Measurements from ENCODE around the gene COL11A2. TPM values are rescaled to one million over a fixed set of nuclear protein-coding genes. Genes with fewer than 3 reads are reported as not detected.
"Not testable (repeated sequence)": the region's sequence is repeated elsewhere in the genome, so short reads cannot be mapped to it uniquely, and the experiment has no call there.

Gene COL11A2
- total RNA-seq (2.1 TPM), polyA plus RNA-seq (5.5 TPM)
- long read RNA-seq, donor 1: 0 reads
- long read RNA-seq, donor 2: 0 reads
- long read RNA-seq, donor 3, partial matches to known transcripts: 0 of 1 reads
- long read RNA-seq, donor 3, other reads (novel, unspliced or antisense): 0 of 1 reads
- long read RNA-seq, donor 4: 0 reads
- long read RNA-seq, donor 5: 0 reads
- long read RNA-seq, donor 6: 0 reads
- long read RNA-seq, donor 7, partial matches to known transcripts: 1,790 of 8,624 reads
- long read RNA-seq, donor 7, other reads (novel, unspliced or antisense): 6,834 of 8,624 reads
- long read RNA-seq, donor 8, partial matches to known transcripts: 0 of 1 reads
- long read RNA-seq, donor 8, other reads (novel, unspliced or antisense): 0 of 1 reads
- long read RNA-seq, donor 9: 0 reads
- long read RNA-seq, donor 10: 0 reads

GRCh38 chr6:33192105-33192646 is at the start of gene COL11A2:
COL11A2 (minus strand) TSS chr6:33192467; CDS start chr6:33192240, 227 bp downstream.
- Histone ChIP-seq H3K4me1 (ENCODE audit: control insufficient read depth in 2 of 2, insufficient read depth in 2 of 2, low read length in 2 of 2) (peaks cover 7 to 8% of the 10 kb centered on the region in 2 donors), H3K27me3 (ENCODE audit: control insufficient read depth in 2 of 2, insufficient read depth in 1 of 2, low read length in 1 of 2) (peaks cover 26 to 52% of the 10 kb centered on the region in 2 donors), H3K36me3 (ENCODE audit: control insufficient read depth in 2 of 2, insufficient read depth in 2 of 2, low read length in 1 of 2) (peaks cover 32% of the 10 kb centered on the region in 2 donors), H3K27ac (ENCODE audit: low read depth in 1 of 2, low read length in 1 of 2) (no peak within 1 kb of the TSS), H3K4me3 (ENCODE audit: low read length in 2 of 2) (peak within 1 kb of the TSS in 1 of 2 donors; percentile 35), H3K9me3 (ENCODE audit: control insufficient read depth in 2 of 2, insufficient read depth in 1 of 2, low read length in 1 of 2) (no peaks in the 10 kb centered on the region)
- whole genome bisulfite sequencing: 7% methylated on average over 35 of the region's 35 CpGs
- no peak for DNase-seq (ENCODE audit: low read depth in 6 of 9, low spot score in 9 of 9)

DNA sequence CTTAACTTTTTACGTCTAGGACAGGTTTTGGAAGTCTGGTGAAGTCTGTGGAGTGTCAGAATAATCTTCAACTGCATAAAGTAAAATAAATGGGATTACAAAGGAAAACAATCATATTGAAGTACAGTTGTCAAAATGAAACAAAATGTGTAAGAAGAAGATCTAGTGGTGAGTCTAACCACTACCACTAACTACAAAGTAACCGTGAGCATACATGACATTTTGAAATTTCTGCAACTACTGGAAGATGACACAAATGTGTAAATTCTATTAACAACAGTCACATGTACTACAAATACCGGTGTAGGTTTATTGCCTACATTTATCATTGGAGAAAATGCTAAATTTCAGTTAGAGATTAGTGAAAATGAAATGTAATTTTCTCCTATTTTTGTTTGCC is 49.7 kb upstream of the COL11A2 start:
- no peak overlapping the region for H3K4me3 ChIP-seq (ENCODE audit: low read length in 2 of 2)
- H3K9me3 ChIP-seq (ENCODE audit: control insufficient read depth in 2 of 2, insufficient read depth in 1 of 2, low read length in 1 of 2): no peaks in the 10 kb centered on the region
- no peak for DNase-seq (ENCODE audit: low read depth in 6 of 9, low spot score in 9 of 9)
- peaks cover 2 to 33% of the 10 kb centered on the region in 2 donors for H3K27me3 ChIP-seq (ENCODE audit: control insufficient read depth in 2 of 2, insufficient read depth in 1 of 2, low read length in 1 of 2)
- no peaks in the 10 kb centered on the region for H3K36me3 ChIP-seq (ENCODE audit: control insufficient read depth in 2 of 2, insufficient read depth in 2 of 2, low read length in 1 of 2)
- no peaks in the 10 kb centered on the region for H3K4me1 ChIP-seq (ENCODE audit: control insufficient read depth in 2 of 2, insufficient read depth in 2 of 2, low read length in 2 of 2)
- 71% methylated on average over 3 of the region's 3 CpGs for WGBS
- H3K27ac ChIP-seq (ENCODE audit: low read depth in 1 of 2, low read length in 1 of 2): no peak overlapping the region

DNA sequence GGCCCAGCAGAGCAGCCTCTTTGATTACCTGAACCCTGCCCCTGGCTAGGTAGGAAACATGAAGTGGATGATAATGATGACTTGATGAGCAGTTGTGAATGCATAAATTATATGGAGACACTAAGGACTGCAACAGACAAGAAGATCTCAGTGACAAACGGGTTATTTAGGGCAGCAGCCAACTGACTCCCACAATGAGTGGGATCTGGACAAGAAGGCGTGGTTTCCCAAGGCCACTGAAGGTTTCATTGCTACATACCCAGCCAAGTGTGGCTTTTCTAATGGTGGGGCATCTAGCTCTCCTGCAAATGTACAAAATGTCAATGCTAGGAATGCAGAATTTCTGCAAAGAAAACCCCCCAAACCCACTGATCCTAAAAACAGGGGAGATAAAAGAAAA is 45.5 kb upstream of the COL11A2 start:
- Histone ChIP-seq H3K9me3 (ENCODE audit: control insufficient read depth in 2 of 2, insufficient read depth in 1 of 2, low read length in 1 of 2) (no peaks in the 10 kb centered on the region), H3K4me3 (ENCODE audit: low read length in 2 of 2) (no peak overlapping the region), H3K36me3 (ENCODE audit: control insufficient read depth in 2 of 2, insufficient read depth in 2 of 2, low read length in 1 of 2) (no peaks in the 10 kb centered on the region), H3K27me3 (ENCODE audit: control insufficient read depth in 2 of 2, insufficient read depth in 1 of 2, low read length in 1 of 2) (peaks cover 0 to 27% of the 10 kb centered on the region in 2 donors), H3K4me1 (ENCODE audit: control insufficient read depth in 2 of 2, insufficient read depth in 2 of 2, low read length in 2 of 2) (no peaks in the 10 kb centered on the region), H3K27ac (ENCODE audit: low read depth in 1 of 2, low read length in 1 of 2) (no peak overlapping the region)
- WGBS: 96% methylated on average over 2 of the region's 2 CpGs
- no peak for DNase-seq (ENCODE audit: low read depth in 6 of 9, low spot score in 9 of 9)

- no peaks in the 10 kb centered on the region for H3K9me3 ChIP-seq (ENCODE audit: control insufficient read depth in 2 of 2, insufficient read depth in 1 of 2, low read length in 1 of 2)
- H3K27ac ChIP-seq (ENCODE audit: low read depth in 1 of 2, low read length in 1 of 2): no peak overlapping the region
- no peaks in the 10 kb centered on the region for H3K4me1 ChIP-seq (ENCODE audit: control insufficient read depth in 2 of 2, insufficient read depth in 2 of 2, low read length in 2 of 2)
- no peak overlapping the region for H3K4me3 ChIP-seq (ENCODE audit: low read length in 2 of 2)
- peaks cover 0 to 28% of the 10 kb centered on the region in 2 donors for H3K27me3 ChIP-seq (ENCODE audit: control insufficient read depth in 2 of 2, insufficient read depth in 1 of 2, low read length in 1 of 2)
- WGBS: 97% methylated on average over 6 of the region's 6 CpGs
- no peak for DNase-seq (ENCODE audit: low read depth in 6 of 9, low spot score in 9 of 9)
- H3K36me3 ChIP-seq (ENCODE audit: control insufficient read depth in 2 of 2, insufficient read depth in 2 of 2, low read length in 1 of 2): no peaks in the 10 kb centered on the region
Observed at GRCh38 chr6:33236852-33237251, 44.6 kb upstream of the COL11A2 start.

GRCh38 chr6:33236328-33236727 is 44.1 kb upstream of the COL11A2 start:
- Histone ChIP-seq H3K27me3 (ENCODE audit: control insufficient read depth in 2 of 2, insufficient read depth in 1 of 2, low read length in 1 of 2) (peaks cover 0 to 28% of the 10 kb centered on the region in 2 donors), H3K9me3 (ENCODE audit: control insufficient read depth in 2 of 2, insufficient read depth in 1 of 2, low read length in 1 of 2) (no peaks in the 10 kb centered on the region), H3K4me1 (ENCODE audit: control insufficient read depth in 2 of 2, insufficient read depth in 2 of 2, low read length in 2 of 2) (no peaks in the 10 kb centered on the region), H3K36me3 (ENCODE audit: control insufficient read depth in 2 of 2, insufficient read depth in 2 of 2, low read length in 1 of 2) (no peaks in the 10 kb centered on the region), H3K4me3 (ENCODE audit: low read length in 2 of 2) (no peak overlapping the region), H3K27ac (ENCODE audit: low read depth in 1 of 2, low read length in 1 of 2) (no peak overlapping the region)
- DNase-seq (ENCODE audit: low read depth in 6 of 9, low spot score in 9 of 9): no peak

DNA sequence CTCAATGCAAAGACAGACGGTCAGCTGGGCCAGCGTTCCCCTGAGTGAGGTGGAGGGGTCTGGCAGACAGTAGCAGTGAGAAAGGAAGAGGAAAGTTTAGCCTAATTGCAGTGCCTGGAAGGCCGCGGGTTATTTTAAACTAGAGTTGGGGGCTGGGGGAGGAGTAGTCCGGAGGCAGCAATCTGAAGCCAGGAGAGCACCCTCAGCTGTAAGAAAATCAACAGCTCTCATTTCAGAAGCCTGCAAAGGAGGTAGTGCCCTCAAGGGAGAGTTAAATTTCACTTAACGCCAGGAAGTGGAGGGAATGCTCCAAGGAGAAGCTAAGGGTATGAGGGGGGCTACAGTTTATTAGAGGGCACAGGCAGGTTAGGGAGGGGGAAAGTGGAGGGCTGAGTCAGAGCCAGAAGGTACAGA is 43.0 kb upstream of the COL11A2 start:
- Histone ChIP-seq H3K27me3 (ENCODE audit: control insufficient read depth in 2 of 2, insufficient read depth in 1 of 2, low read length in 1 of 2) (peaks cover 0 to 27% of the 10 kb centered on the region in 2 donors), H3K4me1 (ENCODE audit: control insufficient read depth in 2 of 2, insufficient read depth in 2 of 2, low read length in 2 of 2) (no peaks in the 10 kb centered on the region), H3K36me3 (ENCODE audit: control insufficient read depth in 2 of 2, insufficient read depth in 2 of 2, low read length in 1 of 2) (no peaks in the 10 kb centered on the region), H3K9me3 (ENCODE audit: control insufficient read depth in 2 of 2, insufficient read depth in 1 of 2, low read length in 1 of 2) (no peaks in the 10 kb centered on the region), H3K4me3 (ENCODE audit: low read length in 2 of 2) (no peak overlapping the region), H3K27ac (ENCODE audit: low read depth in 1 of 2, low read length in 1 of 2) (no peak overlapping the region)
- DNase-seq (ENCODE audit: low read depth in 6 of 9, low spot score in 9 of 9): no peak
- WGBS: 65% methylated on average over 6 of the region's 6 CpGs

DNA sequence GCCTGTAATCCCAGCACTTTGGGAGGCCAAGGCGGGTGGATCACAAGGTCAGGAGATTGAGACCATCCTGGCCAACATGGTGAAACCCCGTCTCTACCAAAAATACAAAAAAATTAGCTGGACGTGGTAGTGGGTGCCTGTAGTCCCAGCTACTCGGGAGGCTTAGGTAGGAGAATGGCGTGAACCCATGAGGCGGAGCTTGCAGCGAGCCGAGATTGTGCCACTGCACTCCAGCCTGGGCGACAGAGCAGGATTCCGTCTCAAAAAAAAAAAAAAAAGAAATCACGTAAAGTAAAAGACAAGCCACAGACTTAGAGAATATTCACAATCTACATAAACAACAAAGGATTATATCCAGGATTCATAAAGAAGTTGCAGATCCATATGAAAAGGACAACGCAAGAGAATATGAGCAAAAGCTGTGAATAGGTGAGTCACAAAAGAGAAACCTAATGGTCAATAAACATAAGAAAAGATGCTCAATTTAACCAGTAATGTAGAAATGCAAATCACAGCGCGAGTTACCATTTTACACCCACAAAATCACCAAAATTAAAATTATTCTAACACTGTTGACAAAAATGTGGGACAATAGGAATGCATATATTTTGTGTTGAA is 34.3 kb upstream of the COL11A2 start:
- WGBS: 59% methylated on average over 14 of the region's 14 CpGs
- H3K27me3 ChIP-seq (ENCODE audit: control insufficient read depth in 2 of 2, insufficient read depth in 1 of 2, low read length in 1 of 2): peaks cover 0 to 26% of the 10 kb centered on the region in 2 donors
- not testable (repeated sequence) for H3K4me1 ChIP-seq (ENCODE audit: control insufficient read depth in 2 of 2, insufficient read depth in 2 of 2, low read length in 2 of 2); DNase-seq (ENCODE audit: low read depth in 6 of 9, low spot score in 9 of 9); H3K27ac ChIP-seq (ENCODE audit: low read depth in 1 of 2, low read length in 1 of 2); H3K36me3 ChIP-seq (ENCODE audit: control insufficient read depth in 2 of 2, insufficient read depth in 2 of 2, low read length in 1 of 2); H3K9me3 ChIP-seq (ENCODE audit: control insufficient read depth in 2 of 2, insufficient read depth in 1 of 2, low read length in 1 of 2); H3K4me3 ChIP-seq (ENCODE audit: low read length in 2 of 2)

GRCh38 chr6:33217681-33218080 is 25.4 kb upstream of the COL11A2 start:
- no peak overlapping the region for H3K4me3 ChIP-seq (ENCODE audit: low read length in 2 of 2)
- H3K4me1 ChIP-seq (ENCODE audit: control insufficient read depth in 2 of 2, insufficient read depth in 2 of 2, low read length in 2 of 2): peaks cover 11 to 25% of the 10 kb centered on the region in 2 donors
- no peak overlapping the region for H3K27ac ChIP-seq (ENCODE audit: low read depth in 1 of 2, low read length in 1 of 2)
- H3K27me3 ChIP-seq (ENCODE audit: control insufficient read depth in 2 of 2, insufficient read depth in 1 of 2, low read length in 1 of 2): peaks cover 4 to 41% of the 10 kb centered on the region in 2 donors
- no peaks in the 10 kb centered on the region for H3K36me3 ChIP-seq (ENCODE audit: control insufficient read depth in 2 of 2, insufficient read depth in 2 of 2, low read length in 1 of 2)
- no peaks in the 10 kb centered on the region for H3K9me3 ChIP-seq (ENCODE audit: control insufficient read depth in 2 of 2, insufficient read depth in 1 of 2, low read length in 1 of 2)
- DNase-seq (ENCODE audit: low read depth in 6 of 9, low spot score in 9 of 9): no peak
- 87% methylated on average over 3 of the region's 3 CpGs for WGBS

DNA sequence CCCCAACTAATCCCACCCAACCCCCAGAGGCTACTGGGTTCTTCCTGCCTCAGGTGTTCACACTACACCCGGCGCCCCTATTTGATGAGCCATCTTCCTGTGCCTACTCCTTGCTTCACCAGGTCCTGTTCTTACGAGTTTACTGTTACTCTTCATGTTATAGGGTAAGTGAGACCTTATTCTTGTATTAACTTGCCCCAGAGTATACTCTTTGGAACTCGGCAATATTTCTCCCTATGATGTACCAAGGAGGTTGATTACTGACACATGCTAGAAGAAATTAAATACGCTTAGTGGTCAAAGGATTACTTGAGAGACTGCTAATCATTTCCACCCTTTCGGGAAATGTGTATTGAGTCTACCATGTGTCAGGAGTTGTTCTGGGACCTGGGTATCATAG is 25.0 kb upstream of the COL11A2 start:
- H3K27me3 ChIP-seq (ENCODE audit: control insufficient read depth in 2 of 2, insufficient read depth in 1 of 2, low read length in 1 of 2): peaks cover 6 to 43% of the 10 kb centered on the region in 2 donors
- no peak for DNase-seq (ENCODE audit: low read depth in 6 of 9, low spot score in 9 of 9)
- 96% methylated on average over 6 of the region's 6 CpGs for WGBS
- H3K4me1 ChIP-seq (ENCODE audit: control insufficient read depth in 2 of 2, insufficient read depth in 2 of 2, low read length in 2 of 2): peaks cover 11 to 29% of the 10 kb centered on the region in 2 donors
- no peaks in the 10 kb centered on the region for H3K9me3 ChIP-seq (ENCODE audit: control insufficient read depth in 2 of 2, insufficient read depth in 1 of 2, low read length in 1 of 2)
- no peak overlapping the region for H3K27ac ChIP-seq (ENCODE audit: low read depth in 1 of 2, low read length in 1 of 2)
- peaks cover 0 to 2% of the 10 kb centered on the region in 2 donors for H3K36me3 ChIP-seq (ENCODE audit: control insufficient read depth in 2 of 2, insufficient read depth in 2 of 2, low read length in 1 of 2)
- H3K4me3 ChIP-seq (ENCODE audit: low read length in 2 of 2): no peak overlapping the region

All from thymus (tissue), 14 donors.